ENCODE measurements around the gene UBASH3A.
"Not testable (repeated sequence)": the region's sequence is repeated elsewhere in the genome, so short reads cannot be mapped to it uniquely, and the experiment has no call there.

Gene UBASH3A

DNA sequence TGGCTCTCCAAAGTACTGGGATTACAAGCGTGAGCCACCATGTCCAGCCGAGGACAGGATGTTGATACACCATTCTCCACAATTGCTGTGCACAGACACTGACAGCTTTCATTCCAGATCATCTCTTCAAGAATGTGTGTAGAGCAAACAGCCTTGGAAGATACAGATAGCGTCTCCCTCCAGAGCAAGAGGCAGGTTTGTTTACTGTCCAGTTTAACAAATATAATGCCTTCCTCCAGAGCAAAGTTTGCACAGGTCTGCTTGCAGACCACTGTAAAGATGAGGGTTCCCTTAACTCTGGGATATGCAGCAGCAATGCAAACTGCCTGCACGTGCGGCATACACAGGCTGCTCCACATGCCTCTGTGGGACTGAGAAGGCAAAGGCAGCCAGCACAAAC, 12.4 kb upstream of the UBASH3A start:
- FAIRE-seq = no peak

- FAIRE-seq = no peak
Observed at GRCh38 chr21:42392731-42393442, 10.8 kb upstream of the UBASH3A start.

GRCh38 chr21:42393443-42393950, 10.2 kb upstream of the UBASH3A start:
- no peak for FAIRE-seq

- no peak for FAIRE-seq
Observed at GRCh38 chr21:42395302-42395701, 8.4 kb upstream of the UBASH3A start.

- FAIRE-seq = no peak
Observed at GRCh38 chr21:42395905-42396651, 7.6 kb upstream of the UBASH3A start, which contains the start of gene TMPRSS3. Gene TMPRSS3 (minus strand): TSS chr21:42396052. CDS start chr21:42395417, 635 bp downstream.

- FAIRE-seq = no peak
Observed at GRCh38 chr21:42396799-42397745, 6.6 kb upstream of the UBASH3A start.

DNA sequence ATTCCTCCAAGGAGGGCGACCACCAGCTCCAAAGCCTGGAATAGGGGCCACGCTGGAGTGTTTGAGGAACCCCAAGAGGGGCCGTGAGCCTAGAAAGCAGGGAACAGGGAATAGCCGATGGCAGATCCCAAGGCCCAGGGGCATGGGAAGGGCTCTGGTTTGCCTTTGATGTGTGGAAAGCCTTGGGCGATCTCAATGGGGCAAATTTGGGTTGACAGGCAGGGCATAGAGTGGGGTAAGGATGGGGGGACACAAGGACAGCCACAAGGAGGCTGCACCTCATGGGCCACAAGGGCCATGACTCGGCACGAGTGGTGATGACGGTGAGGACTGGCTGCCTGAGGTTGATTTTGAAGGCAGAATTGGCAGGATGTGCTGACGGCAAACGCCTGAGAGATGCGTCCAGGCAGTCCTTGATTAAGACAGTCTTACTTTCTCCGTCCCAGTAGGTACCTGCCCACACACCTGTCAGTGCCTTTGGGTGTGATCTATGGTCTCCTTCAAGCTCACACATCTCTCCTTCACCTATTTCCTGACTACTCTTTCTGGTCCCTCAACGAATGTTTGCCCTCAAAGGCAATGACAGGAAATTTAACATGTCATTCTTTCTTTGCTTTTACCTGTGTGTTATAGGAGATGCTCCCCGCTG, 5.8 kb upstream of the UBASH3A start:
- FAIRE-seq = no peak

GRCh38 chr21:42398436-42399028, 5.2 kb upstream of the UBASH3A start:
- no peak for FAIRE-seq

GRCh38 chr21:42400525-42400924, 3.2 kb upstream of the UBASH3A start:
- no peak for FAIRE-seq

DNA sequence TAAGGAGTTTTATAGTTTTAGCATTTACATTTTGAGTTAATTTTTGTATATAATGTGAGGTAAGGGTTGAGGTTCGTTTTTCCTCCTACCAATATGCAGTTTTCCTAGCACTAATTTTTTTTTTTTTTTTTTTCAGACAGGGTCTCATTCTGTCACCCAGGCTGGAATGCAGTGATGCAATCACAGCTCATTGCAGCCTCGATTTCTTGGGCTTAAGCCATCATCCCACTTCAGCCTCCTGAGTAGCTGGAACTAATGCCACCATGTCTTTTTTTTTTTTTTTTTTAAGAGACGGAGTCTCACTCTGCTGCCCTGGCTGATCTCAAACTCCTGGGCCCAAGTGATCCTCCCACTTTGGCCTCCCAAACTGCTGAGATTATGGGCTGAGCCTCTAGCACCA, 2.5 kb upstream of the UBASH3A start:
- no peak for FAIRE-seq

DNA sequence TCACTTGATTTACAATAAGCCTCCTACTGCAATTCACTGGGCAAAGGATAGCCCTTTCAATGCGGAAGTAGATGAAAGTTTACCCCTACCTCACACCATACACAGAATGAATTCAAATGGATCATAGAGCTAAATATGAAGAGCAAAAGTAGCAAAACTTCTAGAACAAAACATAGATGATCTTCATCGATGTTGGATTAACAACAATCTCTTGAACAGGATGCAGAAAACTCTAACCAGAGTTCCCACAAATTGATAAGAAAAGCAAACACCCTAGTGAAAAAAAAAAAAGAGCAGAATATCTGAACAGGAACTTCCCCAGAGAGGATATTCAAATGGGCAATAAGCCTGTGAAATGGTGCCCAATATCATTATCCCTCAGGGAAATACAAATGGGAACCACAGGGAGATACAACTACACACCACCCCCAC, 1.9 kb upstream of the UBASH3A start:
- FAIRE-seq = no peak

- no peak for FAIRE-seq
Observed at GRCh38 chr21:42404539-42404938, 837 bp downstream of the UBASH3A start.

- no peak for FAIRE-seq
Observed at GRCh38 chr21:42405064-42406013, 1.6 kb downstream of the UBASH3A start.

- no peak for FAIRE-seq
Observed at GRCh38 chr21:42406201-42406621, 2.5 kb downstream of the UBASH3A start.

- FAIRE-seq = no peak
Observed at GRCh38 chr21:42406866-42407265, 3.2 kb downstream of the UBASH3A start.

DNA sequence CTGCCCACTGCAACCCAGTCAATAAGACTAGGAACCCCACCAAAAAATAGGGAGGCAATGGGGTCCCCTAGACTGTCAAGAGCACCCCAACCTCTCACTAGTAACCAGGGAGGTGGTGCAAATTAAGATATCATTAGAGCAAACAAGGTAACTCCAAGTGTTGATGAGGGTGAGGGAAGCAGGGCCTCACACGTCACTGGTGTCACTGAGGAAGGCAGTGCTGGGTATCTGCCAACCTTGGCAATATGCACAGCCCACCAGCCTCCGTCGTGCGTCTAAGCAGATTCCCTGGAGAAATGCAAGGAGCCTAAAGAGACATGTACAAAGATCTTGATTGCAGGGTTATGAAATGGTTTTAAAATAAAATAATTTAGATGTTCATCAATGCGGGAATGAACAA, 3.8 kb downstream of the UBASH3A start:
- FAIRE-seq = no peak

- not testable (repeated sequence) for FAIRE-seq
Observed at GRCh38 chr21:42408718-42409117, 5.0 kb downstream of the UBASH3A start.

GRCh38 chr21:42409366-42409765, 5.7 kb downstream of the UBASH3A start:
- FAIRE-seq = no peak

GRCh38 chr21:42411197-42411869, 7.6 kb downstream of the UBASH3A start:
- FAIRE-seq = no peak
